ENCODE data around the gene PNRC2.
A peak's percentile ranks its signal among the peaks of the same experiment; 100 is the strongest.
"Not testable (repeated sequence)": the region's sequence is repeated elsewhere in the genome, so short reads cannot be mapped to it uniquely, and the experiment has no call there.

PNRC2 gene

DNA sequence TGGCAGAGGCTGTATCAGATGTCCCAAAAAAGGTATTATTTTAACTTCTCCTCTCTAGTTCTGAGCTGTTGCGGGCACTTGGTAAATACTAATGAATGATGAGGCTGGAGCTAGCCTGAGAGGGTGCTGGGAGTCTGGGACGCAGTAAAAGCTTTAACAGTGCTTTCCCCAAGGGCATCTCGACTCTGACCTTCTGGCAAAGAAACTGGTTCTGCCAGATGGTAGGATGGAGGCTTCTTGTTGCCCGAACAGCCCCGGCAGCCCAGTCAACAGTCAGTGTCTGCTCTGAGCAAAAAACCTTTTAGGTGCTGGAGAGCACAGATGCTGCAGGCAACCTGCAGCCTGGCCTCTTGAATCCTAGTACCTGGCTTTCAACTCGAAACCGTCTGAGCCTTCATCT lies 2.5 kb upstream of the PNRC2 start:
- DNase-seq = peak; percentile 66

DNA sequence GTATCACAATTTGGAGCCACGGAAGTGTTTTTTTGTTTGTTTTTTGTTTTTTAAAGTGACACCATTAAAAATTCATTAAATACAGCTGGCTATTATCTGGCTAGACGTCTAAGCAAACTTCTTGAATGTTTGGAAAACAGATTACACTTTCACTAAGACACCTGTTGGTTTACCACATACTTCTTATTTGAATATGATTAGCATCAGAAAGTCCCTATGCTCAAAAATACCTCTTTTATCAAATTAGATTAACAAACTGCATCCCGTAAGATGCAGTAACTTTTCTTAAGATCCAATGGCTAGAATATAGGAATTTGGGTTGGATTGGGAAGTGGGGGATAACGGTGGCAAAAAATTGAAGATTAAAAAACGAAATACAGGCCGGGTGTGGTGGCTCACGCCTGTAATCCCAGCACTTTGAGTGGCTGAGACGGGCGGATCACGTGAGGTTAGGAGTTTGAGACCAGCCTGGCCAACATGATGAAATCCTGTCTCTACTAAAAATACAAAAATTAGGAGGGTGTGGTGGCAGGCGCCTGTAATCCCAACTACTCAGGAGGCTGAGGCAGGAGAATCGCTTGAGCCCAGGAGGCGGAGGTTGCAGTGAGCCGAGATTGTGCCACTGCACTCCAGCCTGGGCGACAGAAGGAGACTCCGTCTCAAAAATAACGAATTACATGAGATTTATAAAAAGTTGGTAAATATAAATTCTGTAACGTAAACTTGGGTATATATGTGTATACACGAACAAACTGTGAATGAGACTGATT lies 1.4 kb upstream of the PNRC2 start:
- not testable (repeated sequence) for DNase-seq

DNA sequence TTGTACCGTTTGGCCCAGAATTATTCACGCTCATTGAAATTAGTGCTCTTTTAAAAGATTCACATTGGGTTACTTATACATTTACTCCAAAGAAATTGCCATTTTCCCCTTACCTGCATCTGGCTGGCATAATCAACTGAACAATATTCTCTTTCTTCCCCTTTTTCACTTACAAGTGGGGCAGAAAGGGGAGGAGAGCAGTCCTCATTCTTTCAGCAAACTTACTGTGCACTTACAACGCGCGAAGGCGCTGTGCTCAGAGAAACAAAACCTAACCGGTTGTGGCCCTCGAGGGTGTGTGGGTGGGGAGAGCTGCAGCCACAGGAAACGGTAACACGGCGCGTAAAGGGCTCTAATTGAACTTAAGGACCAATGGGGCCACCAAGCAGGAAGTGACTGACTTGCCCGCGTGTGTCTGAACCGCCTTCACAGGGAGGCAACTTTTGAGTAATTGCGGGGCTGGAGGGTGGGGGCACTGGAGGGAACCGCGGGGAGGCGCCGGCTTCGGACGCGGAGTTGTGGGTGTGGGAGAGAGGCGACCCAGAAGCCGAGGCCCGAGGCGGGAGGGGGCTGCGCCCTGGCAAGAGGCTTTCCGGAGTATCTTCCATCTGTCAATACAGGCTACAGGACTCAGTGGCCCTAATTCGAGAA lies 693 bp upstream of the PNRC2 start:
- DNase-seq = peak; percentile 86

DNA sequence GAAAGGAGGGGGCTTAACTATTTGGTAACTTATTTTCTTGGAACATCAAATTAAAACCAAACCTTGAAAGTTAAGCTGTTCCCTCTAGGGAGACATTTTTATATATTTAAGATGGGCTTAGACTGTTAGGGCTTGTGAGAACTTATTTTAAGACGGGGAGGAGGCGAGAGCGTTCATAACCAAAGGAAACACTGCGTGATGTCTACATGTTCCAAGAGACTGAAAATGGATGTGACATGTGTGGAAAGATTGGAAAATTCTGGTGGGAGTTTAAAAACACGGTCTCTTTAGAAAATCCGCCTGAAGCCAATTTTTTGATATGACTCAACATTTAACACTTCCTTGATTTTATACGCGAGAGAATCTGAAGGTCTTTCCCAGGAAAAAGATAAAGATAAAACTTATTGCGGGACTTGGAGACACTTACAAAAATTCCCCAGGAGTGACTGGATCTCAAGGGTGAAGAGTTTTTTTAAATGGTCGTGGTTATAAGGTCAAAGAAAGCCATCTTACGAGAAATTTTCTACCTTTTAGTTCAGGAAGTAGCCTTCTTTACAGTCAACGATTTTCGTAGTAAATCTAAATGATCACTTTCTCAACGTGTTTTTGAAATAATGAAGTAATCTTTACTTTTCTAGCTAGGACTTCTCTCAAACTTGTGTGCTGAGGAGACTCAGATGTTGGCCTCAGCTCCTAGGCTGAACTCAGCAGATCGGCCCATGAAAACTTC lies 828 bp downstream of the PNRC2 start:
- no peak for DNase-seq

DNA sequence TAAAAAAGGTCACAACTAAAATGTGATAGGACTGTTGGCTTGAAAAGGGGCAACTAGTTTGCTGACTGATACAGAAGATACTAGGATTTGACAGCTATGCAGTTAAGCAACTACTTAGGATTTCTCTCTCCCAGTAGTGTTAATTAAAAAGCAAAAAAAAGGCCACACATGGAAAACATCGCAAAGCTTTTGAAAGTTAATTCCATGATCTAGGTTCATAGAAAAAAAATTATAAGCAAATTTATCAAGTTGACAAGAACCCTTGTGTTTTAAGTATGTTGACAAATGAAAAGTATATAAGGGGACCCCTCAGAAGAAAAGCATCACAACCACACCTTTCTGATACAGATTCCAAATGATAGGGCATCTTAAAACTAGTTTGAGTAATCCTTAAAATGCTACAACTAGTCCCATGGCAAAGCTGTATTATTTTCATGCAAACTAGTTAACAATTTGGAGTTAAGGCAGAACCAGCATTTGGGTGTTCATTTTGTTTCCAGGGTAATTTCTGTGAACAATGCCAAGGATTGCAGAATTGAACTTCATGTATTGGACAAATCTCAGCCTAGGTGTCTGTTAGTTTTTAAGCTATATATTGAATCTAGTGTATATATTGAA lies 4.1 kb downstream of the PNRC2 start:
- DNase-seq = no peak

DNA sequence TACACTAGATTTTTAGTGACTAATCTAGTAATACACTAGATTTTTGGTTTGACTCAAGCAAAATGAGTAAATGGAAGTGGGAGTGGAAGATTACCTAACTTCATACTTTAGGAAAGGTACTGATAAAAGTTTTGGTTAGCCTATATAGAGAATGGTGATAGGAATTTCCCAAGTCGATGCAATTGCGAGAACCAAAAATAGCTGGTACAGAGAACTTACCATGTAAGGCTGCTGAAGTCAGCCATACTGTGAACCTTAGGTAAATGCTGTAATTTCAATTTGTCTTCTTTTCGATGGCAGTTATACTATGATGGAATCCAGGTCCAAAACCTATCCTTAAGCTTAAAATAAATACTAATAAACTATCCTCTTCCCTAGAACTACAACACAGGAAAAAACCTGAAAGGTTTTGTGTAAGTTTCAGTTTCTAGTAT lies 4.6 kb downstream of the PNRC2 start:
- DNase-seq = no peak

DNA sequence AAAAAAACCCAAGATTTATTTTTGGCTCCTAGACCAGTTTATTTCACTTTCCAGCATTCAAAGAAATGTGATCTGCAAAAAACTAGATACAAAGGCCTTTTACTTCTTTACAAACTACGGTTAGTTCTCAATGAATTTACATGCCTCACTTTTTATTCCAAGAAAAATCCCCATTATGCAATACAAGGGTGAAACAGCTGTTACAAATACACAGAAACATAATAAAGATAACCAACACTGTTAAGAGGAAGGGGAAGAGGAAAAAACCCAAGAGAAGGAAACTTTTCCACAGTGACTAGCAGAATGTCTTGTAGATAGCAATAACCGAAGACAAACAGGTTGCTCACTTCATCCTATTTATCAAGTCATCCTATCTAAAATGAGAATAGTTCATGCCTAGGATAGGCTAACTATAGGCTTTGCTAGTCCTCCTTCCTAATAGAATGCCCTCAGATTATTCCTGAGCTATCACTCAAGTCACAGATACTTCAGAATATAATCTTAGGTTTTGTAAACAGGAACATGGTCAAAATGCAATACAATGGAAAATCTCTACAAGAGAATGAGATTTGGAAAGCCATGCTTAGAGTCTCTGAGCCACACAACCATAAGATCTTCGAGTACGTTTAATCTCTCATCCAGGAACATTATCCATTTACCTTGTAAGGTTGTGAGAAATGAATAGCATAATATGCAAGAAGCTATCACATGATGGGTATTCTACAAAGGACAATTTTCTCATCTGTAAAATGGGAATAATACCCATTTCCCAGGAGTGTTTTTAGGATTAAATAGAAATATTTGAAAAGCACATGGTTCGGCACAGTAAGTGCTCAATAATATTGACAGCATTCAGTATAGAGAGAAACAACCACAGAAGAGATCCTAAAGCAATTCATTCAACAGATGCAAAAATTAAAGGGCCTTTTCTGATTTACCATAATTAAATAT lies 5.4 kb downstream of the PNRC2 start:
- no peak for DNase-seq

DNA sequence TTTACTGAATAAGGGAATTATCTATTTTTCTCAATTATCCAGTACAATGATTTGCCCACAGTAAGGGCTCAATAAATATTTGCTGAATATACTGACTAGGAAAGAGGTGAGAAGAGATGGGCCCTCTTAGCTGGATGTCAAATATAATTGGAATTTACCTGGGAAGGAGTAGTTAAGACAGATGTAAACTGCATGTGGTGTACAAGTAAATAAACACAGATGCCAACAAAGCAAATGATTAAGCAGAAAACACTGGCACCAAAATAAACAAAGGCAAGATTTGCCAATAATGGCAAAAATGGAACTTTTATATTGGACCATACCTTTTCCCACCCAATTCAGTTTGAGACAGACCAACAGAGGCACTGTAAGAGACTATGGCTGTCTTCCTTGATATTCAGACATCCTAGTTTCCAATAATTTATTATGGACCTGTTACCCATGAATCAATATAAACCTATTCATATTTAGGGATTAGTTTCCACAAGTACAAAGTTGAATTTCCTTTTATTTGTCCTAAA lies 7.4 kb downstream of the PNRC2 start:
- no peak for DNase-seq

DNA sequence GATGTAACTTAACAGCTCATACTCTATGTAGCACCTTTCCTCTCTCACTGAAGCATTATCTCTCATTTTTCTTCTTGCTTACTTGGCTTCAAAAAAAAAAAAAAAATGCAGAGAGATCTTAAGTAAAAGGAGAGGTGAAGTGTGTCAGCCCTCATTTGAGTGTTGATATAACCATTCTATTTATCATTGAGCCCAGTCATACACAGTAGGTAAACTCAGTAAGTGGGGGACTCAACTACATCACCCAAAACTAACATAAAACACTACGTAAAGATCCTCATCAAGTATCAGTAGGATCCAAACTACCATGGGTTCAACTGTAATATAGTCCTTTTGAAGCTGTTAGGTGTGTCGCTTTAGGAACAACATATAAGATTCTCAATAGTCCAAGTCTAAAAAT lies 8.2 kb downstream of the PNRC2 start:
- DNase-seq = no peak

DNA sequence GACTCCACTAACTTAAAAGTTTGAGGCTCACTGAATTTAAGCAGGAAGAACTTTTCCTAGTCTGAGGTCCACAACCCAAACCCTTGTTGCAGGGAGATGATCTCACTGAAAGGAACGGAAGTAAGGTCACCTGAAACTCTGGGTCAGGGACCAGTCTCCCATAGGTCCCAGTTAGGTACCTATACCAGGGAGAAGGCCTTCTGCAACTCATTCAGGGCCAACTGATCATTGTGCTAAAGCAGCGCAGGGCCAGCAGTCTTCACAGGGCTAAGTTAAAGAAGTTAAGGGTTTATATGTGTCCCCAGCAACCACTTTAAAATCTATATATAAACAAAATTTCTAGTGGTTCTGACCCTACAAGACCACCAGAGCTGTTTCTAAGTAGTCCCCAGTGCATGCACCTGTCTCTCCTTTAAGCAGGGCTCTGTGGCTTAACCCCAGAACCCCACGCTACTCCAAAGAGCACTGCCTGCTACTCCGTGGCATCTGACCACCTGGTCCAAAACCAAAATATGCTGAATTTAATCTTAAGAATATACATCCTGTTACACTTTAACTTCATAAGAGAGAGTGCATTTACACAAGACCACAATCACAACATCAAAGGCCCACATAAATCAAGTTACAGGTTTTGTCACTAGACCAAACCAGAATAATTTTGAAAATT lies 17.7 kb downstream of the PNRC2 start:
- no peak for DNase-seq

DNA sequence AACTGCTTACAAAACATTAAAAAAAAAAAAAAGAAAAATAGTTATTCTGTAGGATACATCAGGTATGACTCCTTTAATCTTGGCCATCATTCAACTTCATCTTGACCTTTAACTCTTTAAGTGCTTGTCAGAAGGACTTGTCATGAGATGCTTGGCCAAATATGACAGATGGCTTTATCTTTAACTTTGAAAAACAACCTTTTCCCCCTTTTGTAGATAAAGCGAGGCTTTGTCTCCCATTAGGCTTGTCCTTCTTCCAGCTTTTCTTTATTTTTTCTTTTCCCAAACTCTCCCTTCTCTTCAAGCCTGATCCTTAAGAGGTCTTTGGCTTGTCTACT lies 18.2 kb downstream of the PNRC2 start:
- DNase-seq = no peak

DNA sequence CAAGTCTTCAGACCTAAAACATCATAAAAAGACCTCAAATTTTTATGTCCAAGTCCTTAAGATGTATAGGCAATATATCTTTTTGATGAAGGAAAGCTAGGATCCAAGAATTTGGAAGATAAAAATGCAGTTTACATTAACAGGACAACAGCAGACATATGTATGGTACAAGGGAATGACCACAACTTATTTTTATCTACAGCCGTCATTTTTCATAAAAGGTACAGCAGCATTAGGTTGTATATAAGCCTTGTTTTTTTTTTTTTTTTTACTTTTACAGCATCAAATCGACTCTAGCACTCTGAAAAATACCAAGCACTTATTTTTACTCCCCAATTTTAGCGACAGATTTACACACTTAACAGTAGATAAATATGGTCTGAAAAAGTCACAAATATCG lies 19.2 kb downstream of the PNRC2 start:
- DNase-seq = no peak

DNA sequence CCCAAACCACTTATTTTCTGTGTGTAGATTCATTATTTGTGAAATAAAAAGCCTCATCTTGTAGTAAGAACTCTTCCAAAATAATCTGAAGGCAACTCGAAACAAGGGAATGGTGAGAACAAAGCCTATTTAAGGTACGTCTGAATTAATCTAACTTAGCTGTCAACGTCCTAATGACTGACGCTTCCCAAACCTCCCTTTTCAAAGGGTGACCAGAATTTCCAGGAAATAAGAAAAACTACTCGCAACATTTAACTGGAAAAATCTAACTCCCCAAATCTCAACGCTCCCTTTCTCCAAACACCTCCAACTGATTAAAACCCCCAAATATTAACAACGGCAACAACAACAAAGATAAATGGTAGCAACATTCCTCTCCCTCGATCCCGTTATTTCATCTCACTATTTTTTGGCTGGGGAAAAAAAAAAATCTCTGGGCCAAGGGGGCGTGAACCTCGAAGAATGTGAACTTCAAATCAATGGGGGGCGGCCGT lies 19.8 kb downstream of the PNRC2 start:
- DNase-seq = no peak

DNA sequence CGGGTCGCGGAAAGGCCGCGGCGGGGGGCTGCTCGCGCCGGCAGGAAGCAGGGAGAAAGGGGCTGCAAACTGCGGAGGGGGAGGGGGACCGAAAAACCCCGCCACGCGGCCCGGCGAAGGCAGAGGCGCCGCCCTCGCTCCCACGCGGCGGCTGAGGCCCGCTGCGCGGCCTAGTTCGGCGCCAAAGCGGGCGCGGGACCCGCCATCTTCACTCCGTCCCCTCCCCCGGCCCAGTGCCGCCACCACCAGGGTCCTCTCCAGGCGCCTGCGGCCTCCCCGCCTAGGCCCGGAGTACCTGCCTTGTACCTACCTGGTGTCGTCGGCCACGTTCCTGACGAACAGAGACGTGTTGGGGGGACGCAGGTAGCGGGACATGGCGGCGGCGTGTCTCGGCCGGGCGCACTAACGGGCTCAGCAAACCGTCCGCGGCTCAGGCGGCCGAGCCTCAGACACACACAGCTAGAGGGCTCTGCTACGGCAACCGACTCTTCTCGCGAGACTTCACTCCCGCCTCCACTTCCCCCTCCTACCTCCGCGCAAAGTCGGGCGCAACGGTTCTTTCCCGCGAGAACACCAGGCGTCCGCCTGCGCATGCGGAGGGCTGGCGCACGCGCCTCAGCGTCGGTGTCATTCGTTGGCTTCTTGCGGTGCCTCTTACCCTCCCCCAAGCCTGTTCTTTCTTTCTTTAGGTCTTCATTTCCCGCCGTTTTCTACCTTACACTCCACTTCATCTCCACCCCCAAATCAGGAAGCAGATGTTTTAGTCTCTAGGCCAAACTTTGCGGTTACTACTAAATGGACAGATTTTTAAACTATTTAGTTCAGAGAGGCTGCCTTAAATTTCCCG lies 20.5 kb downstream of the PNRC2 start, which contains the start of gene SRSF10:
Gene SRSF10, minus strand, starts transcription at position 447 of the 847 bp plus-strand sequence. Its CDS starts 72 bp downstream, at position 375.
- peak; percentile 97 for DNase-seq

DNA sequence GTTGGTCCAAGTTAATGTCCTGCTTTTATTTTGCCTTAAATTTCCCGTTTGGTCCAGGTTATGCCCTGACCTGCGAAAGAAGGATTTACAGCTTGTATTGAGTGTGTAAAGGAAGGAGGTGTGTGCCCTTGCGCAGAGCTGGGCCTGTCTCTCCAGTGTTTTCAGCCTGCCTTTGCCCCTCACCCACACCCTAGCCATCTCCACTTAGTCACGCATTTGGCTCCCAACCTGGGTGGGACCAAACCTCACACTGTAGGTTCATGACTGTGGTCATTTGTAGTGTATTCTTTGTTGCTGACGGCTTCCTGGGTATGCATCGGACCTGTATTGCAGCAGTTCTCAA lies 21.1 kb downstream of the PNRC2 start:
- DNase-seq = no peak

DNA sequence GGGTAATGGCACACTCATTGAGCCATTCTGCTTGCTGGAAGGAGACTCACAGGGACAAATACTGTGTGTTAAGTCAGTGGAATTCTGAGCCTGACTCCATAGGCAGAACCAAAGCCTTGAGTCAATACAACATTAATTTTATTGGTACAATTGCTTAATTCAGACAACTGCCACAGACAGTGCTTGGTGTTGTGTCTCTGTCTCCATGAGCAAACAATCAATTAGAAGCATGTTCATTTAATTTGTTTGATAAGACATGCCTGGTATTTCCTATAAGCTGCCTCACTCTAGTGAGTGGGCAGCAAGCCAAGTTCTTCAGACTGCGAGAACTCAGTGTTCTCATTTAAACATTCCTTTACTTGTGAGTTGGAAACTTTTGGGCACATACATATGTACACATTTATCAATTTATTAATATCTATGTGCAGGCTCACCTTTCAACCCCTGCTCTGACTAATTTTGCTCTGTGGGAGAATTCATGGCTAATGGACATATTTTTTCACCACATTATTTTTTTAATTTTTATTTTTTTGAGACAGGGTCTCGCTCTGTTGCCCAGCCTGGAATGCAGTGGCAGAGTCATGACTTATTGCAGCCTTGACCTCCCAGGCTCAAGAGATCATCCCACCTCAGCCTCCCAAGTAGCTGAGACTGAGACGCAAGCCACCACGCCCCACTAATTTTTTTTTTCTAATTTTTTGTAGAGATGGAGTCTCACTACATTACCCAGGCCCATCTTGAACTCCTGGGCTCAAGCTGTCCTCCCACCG lies 25.0 kb downstream of the PNRC2 start:
- DNase-seq = no peak

DNA sequence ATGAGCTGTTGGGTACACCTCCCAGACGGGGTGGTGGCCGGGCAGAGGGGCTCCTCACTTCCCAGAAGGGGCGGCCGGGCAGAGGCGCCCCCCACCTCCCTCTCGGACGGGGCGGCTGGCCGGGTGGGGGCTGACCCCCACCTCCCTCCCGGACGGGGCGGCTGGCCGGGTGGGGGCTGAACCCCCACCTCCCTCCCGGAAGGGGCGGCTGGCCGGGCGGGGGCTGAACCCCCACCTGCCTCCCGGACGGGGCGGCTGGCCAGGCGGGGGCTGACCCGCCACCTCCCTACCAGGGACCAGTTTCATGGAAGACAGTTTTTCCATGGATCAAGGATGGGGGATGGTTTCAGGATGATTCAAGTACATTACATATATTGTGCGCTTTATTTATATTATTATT lies 27.4 kb downstream of the PNRC2 start:
- DNase-seq = not testable (repeated sequence)

DNA sequence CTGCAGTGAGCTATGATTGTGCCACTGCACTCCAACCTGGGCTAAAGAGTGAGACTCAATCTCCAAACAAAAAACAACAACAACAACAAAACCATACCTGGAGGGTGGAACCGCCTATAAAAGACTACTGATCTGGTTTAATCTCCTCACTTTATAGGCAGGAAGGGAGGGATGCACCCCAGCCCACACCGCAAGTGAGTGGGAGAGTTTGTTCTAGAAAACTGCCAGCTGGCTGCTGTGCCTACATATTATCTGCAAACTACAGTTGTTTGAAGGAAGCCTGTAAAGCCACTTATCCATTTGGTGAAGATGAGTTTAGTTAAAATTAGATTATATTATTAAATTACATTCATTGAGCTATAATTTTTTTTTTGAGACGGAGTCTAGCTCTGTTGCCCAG lies 29.6 kb downstream of the PNRC2 start:
- DNase-seq = no peak

DNA sequence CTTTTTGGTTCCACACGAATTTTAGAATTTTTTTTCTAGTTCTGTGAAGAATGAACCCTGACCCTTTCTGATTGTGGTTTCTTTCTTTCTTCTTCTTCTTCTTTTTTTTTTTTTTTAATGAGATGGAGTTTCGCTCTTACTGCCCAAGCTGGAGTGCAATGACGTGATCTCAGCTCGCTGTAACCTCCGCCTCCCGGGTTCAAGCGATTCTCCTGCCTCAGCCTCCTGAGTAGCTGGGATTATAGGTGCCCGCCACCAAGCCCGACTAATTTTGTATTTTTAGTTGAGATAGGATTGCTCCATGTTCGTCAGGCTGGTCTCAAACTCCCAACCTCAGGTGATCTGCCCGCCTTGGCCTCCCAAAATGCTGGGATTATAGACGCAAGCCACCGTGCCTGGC lies 32.4 kb downstream of the PNRC2 start:
- not testable (repeated sequence) for DNase-seq

DNA sequence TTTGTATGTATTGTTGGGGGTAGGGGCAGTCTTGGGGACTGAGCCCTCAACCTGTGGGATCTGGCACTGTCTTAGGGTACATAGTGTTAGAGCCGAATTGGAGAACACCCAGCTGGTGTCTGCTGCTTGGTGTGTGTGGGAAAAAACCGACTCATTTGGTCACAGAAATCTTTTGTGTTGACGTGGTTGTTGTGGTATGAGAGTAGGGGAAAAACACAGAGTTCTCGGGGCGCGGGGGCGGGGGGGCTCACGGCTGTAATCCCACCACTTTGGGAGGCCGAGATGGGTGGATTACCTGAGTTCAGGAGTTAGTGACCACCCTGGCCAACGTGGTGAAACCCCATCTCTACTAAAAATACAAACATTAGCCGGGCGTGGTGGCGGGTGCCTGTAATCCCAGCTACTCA lies 35.8 kb downstream of the PNRC2 start:
- no peak for DNase-seq
